HG02623 (cell line): Measurements from ENCODE around the gene NLRP1.
"Not testable (repeated sequence)": the region's sequence is repeated elsewhere in the genome, so short reads cannot be mapped to it uniquely, and the experiment has no call there.

Experiments used
- ATAC-seq: cut with Tn5 transposase; IDR thresholded peaks from one replicate; pipeline ENCODE4 v1.9.1; 2021; ENCODE audit warnings: moderate library complexity; ENCODE audit not compliant: unreplicated experiment

Gene NLRP1

DNA sequence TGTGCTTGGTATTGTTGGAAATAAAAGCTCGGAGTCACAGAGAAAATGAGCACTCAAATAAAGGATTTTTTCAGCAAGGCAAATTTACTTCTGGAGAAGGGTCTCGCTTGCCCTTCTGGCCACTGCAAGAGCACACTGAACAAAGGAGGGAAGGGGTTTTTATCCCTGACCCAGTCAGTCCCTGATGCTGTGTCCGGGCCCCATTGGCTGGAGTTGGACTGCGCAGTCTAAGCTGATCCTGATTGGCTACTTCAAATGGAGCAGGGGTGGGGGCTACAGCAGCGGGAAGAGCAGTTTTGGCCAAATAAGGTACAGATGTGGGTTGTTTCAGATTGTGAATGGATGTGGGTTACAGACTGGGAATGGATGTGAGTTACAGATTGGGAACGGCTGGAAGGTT, 4.3 kb upstream of the NLRP1 start:
- no peak for ATAC-seq

DNA sequence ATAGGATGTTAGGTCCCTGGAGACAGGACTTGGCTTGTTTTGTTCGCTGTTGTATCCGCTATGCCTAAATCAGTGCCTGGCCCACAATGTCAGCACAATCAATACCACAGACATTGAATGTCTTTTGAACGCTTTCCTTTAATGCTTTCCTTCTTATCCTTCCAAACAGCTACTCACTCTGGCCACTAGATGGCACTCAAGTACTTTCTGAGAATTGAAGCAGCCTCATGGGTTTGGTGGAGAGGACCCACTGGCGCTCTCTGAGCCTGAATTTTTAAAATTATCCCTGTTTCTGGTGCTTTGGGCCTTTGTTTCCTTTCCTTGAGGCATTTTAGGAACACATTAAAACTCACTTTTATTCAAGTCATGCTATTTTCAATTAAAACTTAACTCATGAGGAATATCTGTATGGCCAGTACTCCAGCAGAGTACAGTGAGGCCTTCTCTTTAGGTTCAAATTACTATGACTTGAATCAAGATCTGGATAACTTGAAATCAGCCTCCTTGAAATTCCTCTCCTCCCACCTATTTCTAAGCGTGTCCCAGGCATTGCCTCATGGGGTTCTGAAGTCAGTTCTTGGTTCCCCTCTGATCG, 3.2 kb upstream of the NLRP1 start:
- no peak for ATAC-seq

DNA sequence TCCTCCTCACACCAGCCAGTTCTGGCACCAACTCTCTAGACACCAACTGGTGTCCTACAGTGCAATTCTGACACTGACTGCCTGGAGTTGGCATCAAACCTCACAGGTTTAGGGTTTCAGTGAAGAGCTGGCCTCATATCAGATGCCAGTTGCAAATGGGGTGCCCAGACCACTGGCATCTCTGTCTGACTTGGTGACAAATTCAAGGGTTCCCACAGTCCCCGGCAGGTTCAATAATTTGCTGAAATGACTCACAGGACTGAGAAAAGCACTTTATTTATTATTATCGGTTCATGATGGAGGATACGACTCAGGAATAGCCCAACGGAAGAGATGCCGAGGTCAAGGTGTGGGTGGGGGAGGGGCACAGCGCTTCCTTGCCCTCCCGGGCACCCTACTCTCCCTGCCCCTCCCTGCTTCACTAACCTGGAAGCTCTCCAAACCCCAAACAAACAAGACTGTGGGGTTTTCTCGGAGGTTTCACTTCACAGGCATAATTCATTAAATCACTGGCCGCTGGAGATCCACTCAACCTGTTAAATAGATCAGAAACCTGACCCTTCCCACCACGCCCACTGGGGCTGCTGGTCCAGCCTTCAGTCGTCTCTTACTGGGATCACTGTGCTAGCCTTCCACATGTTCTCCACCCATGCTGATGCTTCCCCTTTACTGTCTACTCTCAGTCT, 1.7 kb upstream of the NLRP1 start:
- ATAC-seq: no peak

DNA sequence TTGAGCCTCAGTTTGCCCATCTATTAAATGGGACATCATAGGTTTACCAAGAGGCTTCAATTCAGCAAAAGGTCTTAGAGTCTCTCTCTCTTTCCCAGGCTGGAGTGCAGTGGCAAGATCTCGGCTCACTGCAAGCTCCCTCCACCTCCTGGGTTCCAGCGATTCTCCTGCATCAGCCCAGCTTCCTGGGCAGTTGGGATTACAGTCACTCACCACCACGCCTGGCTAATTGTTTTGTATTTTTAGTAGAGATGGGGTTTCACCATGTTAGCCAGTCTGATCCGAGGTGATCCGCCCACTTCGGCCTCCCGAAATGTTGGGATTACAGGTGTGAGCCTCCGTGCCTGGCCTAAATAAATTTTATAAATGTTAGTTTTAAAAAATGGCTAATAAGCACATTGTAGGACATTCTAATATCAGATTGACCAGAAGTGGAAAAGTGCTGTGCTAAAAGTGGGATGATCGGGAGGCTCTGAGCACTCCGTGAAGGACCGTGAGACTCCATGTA, 1.0 kb upstream of the NLRP1 start:
- no peak for ATAC-seq

DNA sequence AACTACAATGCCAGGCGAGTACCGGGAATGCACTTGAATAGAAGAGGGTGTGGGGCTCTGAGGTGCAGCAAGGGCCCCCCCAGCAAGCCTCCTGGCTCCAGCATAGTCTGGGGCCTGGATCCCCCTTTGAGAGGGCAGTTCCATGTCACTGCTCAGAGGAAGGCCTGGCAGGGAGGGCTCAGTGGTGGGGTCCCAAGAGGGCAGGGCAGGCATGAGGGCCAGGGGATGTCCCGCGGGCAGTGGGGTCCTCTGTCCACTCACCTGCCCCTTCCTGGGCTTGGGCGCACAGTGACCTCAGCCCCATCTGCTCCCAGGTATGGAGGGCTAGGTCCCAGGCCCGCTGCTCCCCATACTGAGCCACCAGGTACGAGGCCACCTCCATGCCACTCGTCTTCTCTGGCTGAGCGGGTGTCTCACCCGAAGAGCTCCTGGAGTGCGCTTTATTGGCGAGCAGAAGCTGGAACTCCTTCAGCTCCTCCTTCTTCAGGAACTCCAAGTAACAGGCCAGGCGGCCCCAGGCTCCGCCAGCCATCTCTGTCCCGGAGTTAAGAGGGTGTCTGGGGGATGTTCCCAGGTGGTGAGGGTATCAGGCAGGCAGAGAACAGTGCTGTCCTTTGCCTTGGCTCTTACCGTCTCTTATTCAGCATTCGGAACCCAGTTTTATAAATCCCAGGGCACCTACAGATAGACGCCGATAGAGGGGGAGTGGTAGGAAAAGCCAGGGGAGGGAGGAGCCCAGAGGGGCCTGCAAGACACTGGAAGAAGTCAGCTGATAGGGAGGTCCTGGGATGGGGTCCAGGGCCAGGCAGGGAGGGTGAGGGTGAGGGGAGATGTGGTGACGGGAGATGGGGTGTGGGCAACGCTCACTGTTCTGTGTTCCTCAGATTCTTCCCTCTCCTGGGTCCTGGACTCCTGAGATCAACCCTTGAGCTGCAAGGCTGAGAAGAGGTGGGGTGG, 605 bp downstream of the NLRP1 start:
- peak; percentile 4 for ATAC-seq

DNA sequence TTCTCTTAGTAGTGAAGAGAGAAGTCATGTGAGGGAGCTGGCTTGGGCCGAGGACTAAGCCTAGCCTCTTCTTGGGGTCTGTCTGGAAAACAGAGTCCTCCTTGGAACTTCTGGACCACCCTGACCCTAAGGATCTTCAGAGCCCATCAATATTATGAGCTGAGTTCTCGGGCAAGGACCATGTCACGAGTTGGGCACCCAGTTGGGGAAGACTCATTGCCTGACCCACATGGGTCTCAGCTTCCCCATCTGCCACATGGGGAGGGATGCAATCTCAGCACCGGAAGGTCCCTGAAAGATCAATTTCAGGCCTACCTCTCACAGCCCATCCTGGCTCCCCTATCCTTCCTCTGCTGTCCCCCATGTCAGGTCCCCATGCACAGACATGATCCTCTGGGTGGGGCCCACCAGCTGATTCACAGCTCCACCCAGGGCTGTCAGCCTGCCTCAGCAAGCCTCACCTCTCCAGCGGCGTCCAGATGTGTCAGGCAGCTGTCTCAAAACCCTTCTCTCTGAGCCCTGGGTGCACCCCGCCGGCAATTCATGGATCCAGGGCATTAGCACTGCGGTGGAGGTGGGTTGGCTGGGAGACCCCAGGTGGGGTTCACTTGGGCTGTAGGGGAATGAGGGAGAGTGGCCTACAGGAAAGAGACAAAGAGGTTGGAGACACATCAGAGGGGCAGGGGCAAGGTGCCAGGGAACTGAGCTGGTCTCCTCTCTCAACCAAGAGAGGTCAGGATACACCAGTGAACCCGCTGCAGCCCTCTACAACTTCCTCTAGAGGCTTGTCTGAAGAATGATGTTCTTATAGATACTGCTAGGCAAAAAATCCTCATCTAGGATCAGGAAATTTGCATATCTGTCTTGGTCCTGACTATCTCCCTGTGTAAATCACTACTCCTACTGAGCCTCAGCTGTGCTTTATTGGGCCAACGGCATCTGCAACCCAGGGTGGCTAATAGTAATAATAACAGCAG, 1.8 kb downstream of the NLRP1 start:
- no peak for ATAC-seq

DNA sequence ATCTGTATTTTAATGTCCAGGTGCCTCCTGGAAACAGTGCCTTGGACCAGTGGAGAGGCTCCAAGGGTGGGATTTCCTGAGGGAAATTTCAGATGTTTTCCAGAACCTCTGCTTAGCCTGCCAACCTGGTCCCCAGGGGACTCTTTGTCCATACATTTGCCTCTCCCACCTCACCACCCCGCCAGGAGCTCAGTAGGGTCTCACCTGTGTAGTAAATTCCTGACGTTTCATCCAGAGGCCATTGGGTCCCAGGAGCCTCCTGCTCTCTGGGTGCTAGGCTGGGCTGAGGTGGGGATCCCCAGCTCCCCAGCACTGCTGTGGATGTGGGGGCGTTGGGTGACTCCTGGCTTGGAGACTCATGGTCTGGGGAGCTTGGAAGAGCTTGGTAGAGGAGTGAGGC, 2.7 kb downstream of the NLRP1 start:
- ATAC-seq: no peak

DNA sequence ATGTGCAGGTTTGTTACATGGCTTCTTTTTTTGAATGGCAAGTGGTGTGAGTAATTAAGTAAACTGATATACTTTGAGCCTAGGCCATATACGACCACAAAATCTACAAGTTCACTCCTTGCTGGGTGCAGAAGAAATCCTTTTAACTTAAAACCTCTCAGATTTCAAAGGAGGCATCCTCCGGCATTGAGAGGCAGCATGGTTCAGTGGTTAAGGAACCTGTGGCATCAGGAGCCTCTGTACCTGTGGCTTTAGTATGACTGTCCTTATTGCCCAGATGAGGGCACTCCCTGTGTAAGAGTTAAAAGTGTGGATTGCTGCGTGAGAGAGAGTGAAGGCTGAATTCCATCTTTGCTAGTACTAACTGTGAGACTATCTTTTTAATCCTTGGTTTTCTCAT, 3.3 kb downstream of the NLRP1 start:
- ATAC-seq: no peak

DNA sequence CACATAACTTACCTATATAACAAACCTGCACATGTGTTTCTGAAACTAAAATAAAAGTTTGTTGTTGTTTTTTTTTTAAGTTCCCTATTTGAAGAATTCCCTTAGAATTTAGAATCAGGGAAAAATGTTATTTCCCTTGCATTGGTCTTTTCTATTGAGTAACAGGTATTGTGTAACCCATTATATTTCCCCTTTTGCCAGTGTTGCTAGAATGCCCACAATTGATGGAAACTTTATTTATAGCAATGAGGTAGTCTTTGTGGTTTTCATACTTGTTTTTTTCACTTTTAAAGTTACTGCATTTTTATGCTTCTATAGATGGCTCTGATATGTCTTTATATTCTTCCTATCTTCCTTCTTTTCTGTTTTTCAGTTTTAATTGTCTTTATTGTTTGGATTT, 3.9 kb downstream of the NLRP1 start:
- ATAC-seq: no peak

DNA sequence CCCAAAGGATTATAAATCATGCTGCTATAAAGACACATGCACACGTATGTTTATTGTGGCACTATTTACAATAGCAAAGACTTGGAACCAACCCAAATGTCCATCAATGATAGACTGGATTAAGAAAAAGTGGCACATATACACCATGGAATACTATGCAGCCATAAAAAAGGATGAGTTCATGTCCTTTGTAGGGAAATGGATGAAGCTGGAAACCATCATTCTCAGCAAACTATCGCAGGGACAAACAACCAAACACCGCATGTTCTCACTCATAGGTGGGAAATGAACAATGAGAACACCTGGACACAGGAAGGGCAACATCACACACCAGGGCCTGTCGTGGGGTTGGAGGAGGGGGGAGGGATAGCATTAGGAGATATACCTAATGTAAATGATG, 5.5 kb downstream of the NLRP1 start:
- not testable (repeated sequence) for ATAC-seq

DNA sequence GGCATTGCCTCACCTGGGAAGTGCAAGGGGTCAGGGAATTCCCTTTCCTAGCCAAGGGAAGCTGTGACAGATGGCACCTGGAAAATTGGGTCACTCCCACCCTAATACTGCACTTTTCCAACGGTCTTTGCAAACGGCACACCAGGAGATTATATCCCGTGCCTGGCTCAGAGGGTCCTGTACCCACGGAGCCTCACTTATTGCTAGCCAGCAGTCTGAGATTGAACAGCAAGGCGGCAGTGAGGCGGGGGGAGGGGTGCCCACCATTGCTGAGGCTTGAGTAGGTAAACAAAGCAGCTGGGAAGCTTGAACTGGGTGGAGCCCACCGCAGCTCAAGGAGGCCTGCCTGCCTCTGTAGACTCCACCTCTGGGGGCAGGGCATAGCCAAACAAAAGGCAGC, 11.3 kb downstream of the NLRP1 start:
- not testable (repeated sequence) for ATAC-seq

DNA sequence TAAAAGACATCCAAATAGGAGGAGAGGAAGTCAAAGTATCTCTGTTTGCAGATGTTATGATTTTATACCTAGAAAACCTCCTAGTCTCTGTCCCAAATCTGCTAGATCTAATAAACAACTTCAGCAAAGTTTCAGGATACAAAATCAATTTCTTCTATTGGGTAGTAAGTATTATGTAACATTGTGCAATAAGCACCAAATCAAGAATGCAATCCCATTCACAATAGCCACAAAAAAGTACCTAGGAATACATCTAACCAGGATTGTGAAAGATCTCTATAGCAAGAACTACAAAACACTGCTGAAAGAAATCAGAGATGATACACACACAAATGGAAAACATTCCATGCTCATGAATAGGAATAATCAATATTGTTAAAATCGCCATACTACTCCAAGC, 13.0 kb downstream of the NLRP1 start:
- ATAC-seq: no peak

DNA sequence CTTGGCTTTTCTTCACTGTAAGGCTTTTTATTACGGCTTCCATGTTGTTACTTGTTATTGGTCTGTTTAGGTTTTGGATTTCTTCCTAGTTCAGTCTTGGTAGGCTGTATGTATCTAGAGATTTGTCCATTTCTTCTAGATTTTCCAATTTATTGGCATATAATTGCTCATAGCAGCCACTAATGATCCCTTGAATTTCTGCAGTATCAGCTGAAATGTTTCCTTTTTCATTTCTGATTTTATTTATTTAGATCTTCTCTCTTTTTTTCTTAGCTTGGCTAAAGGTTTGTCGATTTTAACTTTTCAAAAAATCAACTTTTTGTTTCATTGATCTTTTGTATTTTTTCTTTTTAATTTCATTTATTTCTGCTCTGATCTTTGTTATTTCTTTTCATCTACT, 18.5 kb downstream of the NLRP1 start:
- no peak for ATAC-seq

DNA sequence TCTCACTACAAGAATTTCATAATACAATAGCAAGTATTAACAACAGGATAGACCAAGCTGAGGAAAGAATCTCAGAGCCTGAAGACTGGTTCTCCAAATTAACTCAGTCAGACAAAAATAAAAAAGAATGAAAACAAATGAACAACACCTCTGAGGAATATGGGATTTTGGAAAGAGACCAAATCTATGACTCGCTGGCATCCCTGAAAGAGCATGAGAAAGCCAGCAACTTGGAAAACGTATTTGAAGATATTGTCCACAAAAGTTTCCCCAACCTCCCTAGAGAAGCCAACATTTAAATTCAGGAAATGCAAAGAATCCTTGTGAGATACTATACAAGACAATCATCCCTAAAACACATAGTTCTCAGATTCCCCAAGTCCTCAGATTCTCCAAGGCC, 20.9 kb downstream of the NLRP1 start:
- no peak for ATAC-seq

DNA sequence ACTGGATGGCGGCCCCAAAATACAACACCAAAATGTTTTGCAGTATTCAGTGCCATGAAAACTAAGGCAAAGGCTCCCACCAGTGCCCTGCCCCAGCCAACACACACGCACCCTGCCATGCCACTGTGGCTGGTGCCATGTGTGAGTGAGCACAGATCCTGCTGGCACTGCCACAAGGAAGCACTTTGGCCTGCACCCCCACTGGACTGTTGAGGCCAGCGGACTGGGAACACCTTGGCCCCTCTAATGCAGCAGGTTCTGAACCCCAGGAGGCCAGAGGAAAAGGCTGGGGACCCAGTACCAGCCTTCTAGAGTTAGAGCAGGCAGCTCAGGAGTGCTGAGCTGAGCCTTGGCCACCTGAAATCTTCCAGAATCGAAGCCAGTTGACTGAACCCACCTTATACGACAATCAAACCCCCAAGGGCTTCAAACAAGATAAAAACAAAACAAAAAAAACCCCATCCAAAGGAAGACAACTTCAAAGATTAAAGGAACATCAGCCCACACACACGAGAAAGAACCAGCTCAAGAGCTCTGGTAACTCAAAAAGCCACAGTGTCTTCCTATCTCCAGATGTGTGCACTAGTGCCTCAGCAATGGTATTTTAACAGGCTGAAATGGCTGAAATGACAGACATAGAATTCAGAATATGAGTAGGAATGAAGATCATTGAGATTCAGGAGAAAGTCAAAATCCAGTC, 21.5 kb downstream of the NLRP1 start:
- ATAC-seq: no peak

DNA sequence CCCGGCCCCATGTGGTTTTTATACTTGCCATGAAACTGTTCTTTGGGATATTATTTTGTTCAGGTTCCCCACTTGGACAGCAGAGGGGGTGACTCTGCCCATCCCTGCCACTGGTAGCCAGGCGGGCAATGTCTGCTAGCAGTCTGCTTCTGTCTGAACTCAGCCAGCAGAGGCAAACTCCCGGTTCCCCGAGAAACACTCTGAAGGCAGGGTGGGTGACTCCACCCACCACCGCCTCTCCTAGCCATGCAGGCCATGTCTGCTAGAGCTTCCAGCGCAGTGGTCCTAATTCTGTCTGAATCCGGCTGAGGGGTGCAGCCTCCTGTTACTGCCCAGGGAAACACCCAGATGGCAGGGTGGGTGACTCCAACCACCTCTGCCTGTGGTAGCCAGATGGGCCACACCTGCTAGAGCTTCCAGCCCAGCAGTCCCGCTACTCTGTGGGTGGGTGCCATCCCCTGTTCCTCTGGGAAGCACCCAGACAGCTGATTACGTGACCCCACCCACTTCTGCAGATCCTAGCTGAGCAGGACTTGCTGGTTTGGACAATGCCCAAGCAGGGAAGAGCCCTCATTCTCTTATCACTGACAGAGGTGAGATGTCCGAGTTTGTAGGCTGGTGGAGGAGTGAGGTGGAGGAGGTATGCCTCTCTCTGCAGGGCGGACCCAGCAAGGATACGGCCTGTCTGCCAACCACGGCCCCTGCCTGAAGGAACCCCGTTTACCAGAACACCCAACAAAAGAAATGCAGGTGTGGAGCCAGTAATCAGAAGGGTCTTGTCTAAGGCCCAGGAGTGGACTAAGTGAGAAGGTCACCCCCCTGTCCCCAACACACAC, 22.4 kb downstream of the NLRP1 start:
- no peak for ATAC-seq

DNA sequence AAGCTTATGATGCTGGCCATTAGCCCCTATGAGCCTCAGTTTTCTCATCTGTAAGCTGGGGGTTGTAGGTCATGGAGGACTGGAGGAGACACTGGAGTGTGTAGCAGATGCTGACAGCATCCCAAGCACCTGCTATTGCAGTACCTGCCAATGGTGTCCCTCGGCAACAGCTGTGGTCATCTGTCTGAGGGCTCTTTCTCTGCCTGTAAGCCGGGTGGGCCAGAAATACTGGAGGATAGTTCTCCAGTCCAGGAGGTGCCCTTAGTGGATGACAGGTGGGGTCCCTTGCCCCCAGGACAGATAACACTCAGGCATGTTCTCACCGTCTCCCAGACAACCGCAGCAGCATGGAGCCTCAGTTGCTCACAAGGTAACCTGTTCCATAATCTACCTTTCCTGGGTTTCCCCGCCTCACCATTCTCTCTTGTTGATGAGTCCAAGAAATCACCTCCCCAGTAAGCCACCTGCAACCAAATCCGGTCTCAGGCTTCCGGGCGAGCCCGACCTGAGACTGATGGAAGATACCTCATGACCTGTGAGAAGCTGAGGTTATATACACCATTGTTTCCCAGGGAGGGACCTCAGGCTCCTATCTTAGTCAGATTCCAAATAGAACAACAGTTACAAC, 23.8 kb downstream of the NLRP1 start:
- ATAC-seq: no peak
